K562 (cell line): ENCODE data around the gene PRICKLE4. TPM values are rescaled to one million over a fixed set of nuclear protein-coding genes. Genes with fewer than 3 reads are reported as not detected.

Experiments used
- CBFA2T3 ChIP-seq: fragments of 450-650 bp; IDR thresholded peaks from 2 replicates; pipeline ENCODE4 v1.6.1; 2017
- CTBP1 ChIP-seq: fragments of 450-650 bp; IDR thresholded peaks from 2 replicates; pipeline ENCODE4 v1.6.1; 2016; ENCODE audit warnings: borderline replicate concordance
- HDAC1 ChIP-seq, 2 experiments: fragments of 450-650 bp; IDR thresholded peaks; 2 replicates each; pipeline ENCODE4 v1.6.1; 2016 to 2017; ENCODE audit warnings: inconsistent platforms in 1 of 2, mild to moderate bottlenecking in 1 of 2, moderate library complexity in 1 of 2
- HDAC8 ChIP-seq: fragments of 450-650 bp; IDR thresholded peaks from 2 replicates; pipeline ENCODE4 v1.6.1; 2016; ENCODE audit warnings: mild to moderate bottlenecking, missing genetic modification characterization, moderate library complexity, missing compliant biosample characterization
- HOXB6 ChIP-seq: fragments of 250-450 bp; sonication (Bioruptor Pico); IDR thresholded peaks from 2 replicates; pipeline ENCODE4 v1.5.1; 2022; ENCODE audit warnings: mild to moderate bottlenecking, borderline replicate concordance
- JUND ChIP-seq, 2 experiments: IDR thresholded peaks; 2 replicates in 1 of 2; 3 replicates in 1 of 2; pipeline ENCODE4 v1.6.1; 2011; ENCODE audit warnings: borderline replicate concordance in 2 of 2, low read depth in 2 of 2, low read length in 2 of 2, improper control_type of control experiment in 1 of 2, missing biosample characterization in 1 of 2, missing genetic modification characterization in 1 of 2, missing genetic modification reagents in 1 of 2
- MAZ ChIP-seq, 2 experiments: fragments of 450-650 bp in 1 of 2; sonication (generic) in 1 of 2; formaldehyde crosslinking; IDR thresholded peaks in 1 of 2; conservative IDR thresholded peaks in 1 of 2; 2 replicates each; pipeline versions ENCODE4 v1.4.0 to v1.5.0; 2020; ENCODE audit warnings: mild to moderate bottlenecking in 1 of 2, missing genetic modification reagents in 1 of 2
- MYC ChIP-seq, 2 experiments: fragments of 250-450 bp in 1 of 2; sonication (Bioruptor Pico) in 1 of 2; IDR thresholded peaks; 2 replicates each; pipeline versions ENCODE4 v1.5.1 to v1.6.1; 2012 to 2021; ENCODE audit warnings: low read depth in 2 of 2, borderline replicate concordance in 1 of 2, improper control_type of control experiment in 1 of 2, low read length in 1 of 2, mild to moderate bottlenecking in 1 of 2, moderate library complexity in 1 of 2
- NEUROD1 ChIP-seq: fragments of 150-350 bp; IDR thresholded peaks from 2 replicates; pipeline ENCODE4 v1.6.1; 2014; ENCODE audit warnings: borderline replicate concordance, low read length, low read depth; ENCODE audit not compliant: partially characterized antibody
- NFE2 ChIP-seq: IDR thresholded peaks from 2 replicates; pipeline ENCODE4 v1.6.1; 2014; ENCODE audit warnings: antibody characterized with exemption, low read depth
- NRF1 ChIP-seq, 2 experiments: fragments of 450-650 bp; IDR thresholded peaks in 1 of 2; conservative IDR thresholded peaks in 1 of 2; 2 replicates each; pipeline ENCODE4 v1.6.1; 2014; ENCODE audit warnings: mild to moderate bottlenecking in 2 of 2
- RCOR1 ChIP-seq, 2 experiments: IDR thresholded peaks; 2 replicates each; pipeline ENCODE4 v1.6.1; 2012; ENCODE audit warnings: low read depth in 2 of 2, low read length in 2 of 2, borderline replicate concordance in 1 of 2, improper control_type of control experiment in 1 of 2
- RFX1 ChIP-seq: fragments of 450-650 bp; IDR thresholded peaks from 2 replicates; pipeline ENCODE4 v1.6.1; 2016; ENCODE audit warnings: mild to moderate bottlenecking, moderate library complexity
- SMAD4 ChIP-seq: fragments of 250-450 bp; sonication (Bioruptor Pico); conservative IDR thresholded peaks from 2 replicates; pipeline ENCODE4 v1.8.0; 2021; ENCODE audit warnings: inconsistent platforms, mild to moderate bottlenecking, moderate library complexity
- SPI1 ChIP-seq: IDR thresholded peaks from 2 replicates; pipeline ENCODE4 v1.6.1; 2011; ENCODE audit warnings: low read depth, low read length, control low read depth, borderline replicate concordance
- TAL1 ChIP-seq: fragments of 450-650 bp; IDR thresholded peaks from 2 replicates; pipeline ENCODE4 v1.6.1; 2016; ENCODE audit warnings: mild to moderate bottlenecking
- ZEB2 ChIP-seq: fragments of 450-650 bp; IDR thresholded peaks from 2 replicates; pipeline ENCODE4 v1.6.1; 2016
- ZNF12 ChIP-seq: sonication (generic); formaldehyde crosslinking; IDR thresholded peaks from 2 replicates; pipeline ENCODE4 v1.4.0; 2020; ENCODE audit warnings: mild to moderate bottlenecking, missing genetic modification reagents
- polyA plus RNA-seq, 8 experiments: library from polyadenylated mRNA; depleted of rRNA in 4 of 8; stranded (reverse) in 5 of 8; unstranded in 3 of 8; fragments of >200 nt; fragmentation: Nextera tagmentation in 2 of 8; fragmentation: Illumina TruSeq in 1 of 8; extraction: Ambion mirVana in 2 of 8; extraction: Trizol in 1 of 8; gene quantifications; 2 replicates each; pipeline versions ENCODE4 v1.2.1 to v1.2.3, GENCODE V29; 2011 to 2014; ENCODE audit warnings: inconsistent platforms in 1 of 8, missing spikeins in 1 of 8
- total RNA-seq, 7 experiments: library from RNA; depleted of rRNA in 6 of 7; stranded (reverse); fragments of >200 nt in 6 of 7; fragmentation: Illumina TruSeq in 2 of 7; extraction: Trizol in 2 of 7; gene quantifications; 2 replicates each; pipeline versions ENCODE4 v1.2.1 to v1.2.3, GENCODE V29; 2011 to 2021; ENCODE audit warnings: low replicate concordance in 1 of 7
- TF ChIP-seq, protein P1 (sequence below): fragments of 450-650 bp; IDR thresholded peaks from 2 replicates; pipeline ENCODE4 v1.6.1; 2018; ENCODE audit not compliant: partially characterized antibody
- TF ChIP-seq, protein P2 (sequence below): fragments of 450-650 bp; IDR thresholded peaks from 2 replicates; pipeline ENCODE4 v1.6.1; 2016; ENCODE audit warnings: low read depth, mild to moderate bottlenecking, moderate library complexity

PRICKLE4 gene
- total and polyA plus RNA-seq, 9 of the 15 experiments (the other 6 are each of a cell fraction or from before 2014, with no cell fraction given), result 0.20 to 0.32 (median 0.27) TPM; not detected in 6

DNA sequence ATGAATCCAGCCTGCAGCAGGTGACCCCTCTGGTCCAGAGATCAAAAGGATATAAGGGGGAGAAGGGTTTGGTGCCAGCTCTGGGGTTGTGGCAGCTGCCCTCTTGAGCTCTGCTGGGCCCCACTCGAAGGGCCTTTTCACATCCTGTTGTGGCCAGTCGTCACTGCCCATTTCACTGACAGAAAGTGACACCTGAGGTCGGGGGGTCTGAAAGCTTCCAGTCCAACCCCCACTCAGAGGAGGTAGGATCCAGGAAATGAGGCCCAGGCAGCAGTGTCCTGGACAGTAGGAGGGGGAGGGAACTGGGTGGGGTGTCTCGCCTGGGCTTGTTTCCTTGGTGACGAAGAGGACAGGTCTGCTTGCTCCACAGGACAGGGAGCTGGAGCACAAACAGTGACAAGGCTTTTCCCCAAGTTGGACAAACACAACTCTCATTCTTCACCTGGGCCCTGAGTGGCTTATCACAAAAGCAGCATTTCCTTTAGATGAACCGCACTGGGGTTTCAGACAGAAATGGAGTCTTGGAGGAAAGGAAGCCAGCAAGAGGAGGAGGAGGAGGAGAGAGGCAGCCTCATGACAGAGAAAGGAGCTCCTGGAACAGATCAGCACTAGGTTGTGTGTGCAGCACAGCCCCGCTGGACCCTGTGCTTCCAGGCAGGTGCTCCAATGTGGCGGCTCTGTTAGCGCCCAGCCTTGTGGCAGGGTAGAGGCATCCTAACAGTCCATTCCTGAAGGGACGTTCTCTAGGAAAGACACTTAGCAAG, 11.9 kb upstream of the PRICKLE4 start (continued):
- TF ChIP-seq, protein P1, sequence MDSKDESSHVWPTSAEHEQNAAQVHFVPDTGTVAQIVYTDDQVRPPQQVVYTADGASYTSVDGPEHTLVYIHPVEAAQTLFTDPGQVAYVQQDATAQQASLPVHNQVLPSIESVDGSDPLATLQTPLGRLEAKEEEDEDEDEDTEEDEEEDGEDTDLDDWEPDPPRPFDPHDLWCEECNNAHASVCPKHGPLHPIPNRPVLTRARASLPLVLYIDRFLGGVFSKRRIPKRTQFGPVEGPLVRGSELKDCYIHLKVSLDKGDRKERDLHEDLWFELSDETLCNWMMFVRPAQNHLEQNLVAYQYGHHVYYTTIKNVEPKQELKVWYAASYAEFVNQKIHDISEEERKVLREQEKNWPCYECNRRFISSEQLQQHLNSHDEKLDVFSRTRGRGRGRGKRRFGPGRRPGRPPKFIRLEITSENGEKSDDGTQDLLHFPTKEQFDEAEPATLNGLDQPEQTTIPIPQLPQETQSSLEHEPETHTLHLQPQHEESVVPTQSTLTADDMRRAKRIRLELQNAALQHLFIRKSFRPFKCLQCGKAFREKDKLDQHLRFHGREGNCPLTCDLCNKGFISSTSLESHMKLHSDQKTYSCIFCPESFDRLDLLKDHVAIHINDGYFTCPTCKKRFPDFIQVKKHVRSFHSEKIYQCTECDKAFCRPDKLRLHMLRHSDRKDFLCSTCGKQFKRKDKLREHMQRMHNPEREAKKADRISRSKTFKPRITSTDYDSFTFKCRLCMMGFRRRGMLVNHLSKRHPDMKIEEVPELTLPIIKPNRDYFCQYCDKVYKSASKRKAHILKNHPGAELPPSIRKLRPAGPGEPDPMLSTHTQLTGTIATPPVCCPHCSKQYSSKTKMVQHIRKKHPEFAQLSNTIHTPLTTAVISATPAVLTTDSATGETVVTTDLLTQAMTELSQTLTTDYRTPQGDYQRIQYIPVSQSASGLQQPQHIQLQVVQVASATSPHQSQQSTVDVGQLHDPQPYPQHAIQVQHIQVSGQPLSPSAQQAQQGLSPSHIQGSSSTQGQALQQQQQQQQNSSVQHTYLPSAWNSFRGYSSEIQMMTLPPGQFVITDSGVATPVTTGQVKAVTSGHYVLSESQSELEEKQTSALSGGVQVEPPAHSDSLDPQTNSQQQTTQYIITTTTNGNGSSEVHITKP, result peak; percentile 20
- TF ChIP-seq NFE2 (peak; percentile 60), ZEB2 (peak; percentile 78), CBFA2T3 (peak; percentile 32; the same call in 1 of the 2 replicates), TAL1 (peak; percentile 27; the same call in 1 of the 2 replicates), RCOR1 (IDR thresholded peaks at IDR 0.05; ENCODE audit: borderline replicate concordance in 1 of 2, low read depth in 2 of 2, low read length in 2 of 2) (peak in 1 of 2 experiments; percentile 62; a peak in 1 of 4 replicates), HOXB6 (CRISPR knock-in tag) (no peak), NRF1 (conservative IDR thresholded peaks at IDR 0.05 in 1 of 2, IDR thresholded peaks at IDR 0.05 in 1 of 2) (peak; percentile 39 to 43; a peak in 2 of 4 replicates), CTBP1 (peak; percentile 63), RFX1 (peak; percentile 86), MAZ (CRISPR knock-in tag; conservative IDR thresholded peaks at IDR 0.05 in 1 of 2, IDR thresholded peaks at IDR 0.05 in 1 of 2) (peak; percentile 41 to 72; a peak in 3 of 4 replicates), SPI1 (no peak), ZNF12 (no peak), MYC (IDR thresholded peaks at IDR 0.05; ENCODE audit: low read depth, low read length) (no peak), MYC (CRISPR knock-in tag; IDR thresholded peaks at IDR 0.05; ENCODE audit: borderline replicate concordance, low read depth) (no peak), NEUROD1 (peak; percentile 28), JUND (IDR thresholded peaks at IDR 0.05; ENCODE audit: borderline replicate concordance, low read depth, low read length) (no peak), JUND (tag; IDR thresholded peaks at IDR 0.05; ENCODE audit: borderline replicate concordance, low read depth, low read length) (peak; percentile 40; the same call in 1 of the 3 replicates), HDAC8 (tag) (no peak), SMAD4 (CRISPR knock-in tag) (0 out of 2 replicates have a peak, but pooled peaks have one; percentile 22), HDAC1 (IDR thresholded peaks at IDR 0.05) (0 out of 4 replicates have a peak, but pooled peaks of 1 of the 2 experiments have one; percentile 24)
- TF ChIP-seq, protein P2, sequence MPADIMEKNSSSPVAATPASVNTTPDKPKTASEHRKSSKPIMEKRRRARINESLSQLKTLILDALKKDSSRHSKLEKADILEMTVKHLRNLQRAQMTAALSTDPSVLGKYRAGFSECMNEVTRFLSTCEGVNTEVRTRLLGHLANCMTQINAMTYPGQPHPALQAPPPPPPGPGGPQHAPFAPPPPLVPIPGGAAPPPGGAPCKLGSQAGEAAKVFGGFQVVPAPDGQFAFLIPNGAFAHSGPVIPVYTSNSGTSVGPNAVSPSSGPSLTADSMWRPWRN, result no peak
